GM19467 (cell line): ENCODE results near the gene NELL1.
"Not testable (repeated sequence)": the region's sequence is repeated elsewhere in the genome, so short reads cannot be mapped to it uniquely, and the experiment has no call there.

Source experiments
- ATAC-seq: cut with Tn5 transposase; IDR thresholded peaks from one replicate; pipeline ENCODE4 v1.9.1; 2021; ENCODE audit warnings: mild to moderate bottlenecking, moderate library complexity; ENCODE audit not compliant: unreplicated experiment

The NELL1 gene

GRCh38 chr11:21174781-21175180 is 505.4 kb downstream of the NELL1 start:
- no peak for ATAC-seq

- ATAC-seq: no peak
Measured at GRCh38 chr11:21177379-21177778, 508.0 kb downstream of the NELL1 start.

- no peak for ATAC-seq
Measured at GRCh38 chr11:21179770-21180169, 510.4 kb downstream of the NELL1 start.

- no peak for ATAC-seq
Measured at GRCh38 chr11:21180182-21180581, 510.8 kb downstream of the NELL1 start.

GRCh38 chr11:21185959-21186358 is 516.6 kb downstream of the NELL1 start:
- no peak for ATAC-seq

GRCh38 chr11:21190181-21190580 is 520.8 kb downstream of the NELL1 start:
- ATAC-seq: no peak

GRCh38 chr11:21195995-21196394 is 526.6 kb downstream of the NELL1 start:
- no peak for ATAC-seq

- ATAC-seq: no peak
Measured at GRCh38 chr11:21198498-21198897, 529.1 kb downstream of the NELL1 start.

- ATAC-seq: no peak
Measured at GRCh38 chr11:21205205-21205604, 535.8 kb downstream of the NELL1 start.

- ATAC-seq: no peak
Measured at GRCh38 chr11:21225860-21226259, 556.5 kb downstream of the NELL1 start.

- no peak for ATAC-seq
Measured at GRCh38 chr11:21229224-21229623, 559.8 kb downstream of the NELL1 start.

GRCh38 chr11:21250196-21250595 is 580.8 kb downstream of the NELL1 start:
- no peak for ATAC-seq

GRCh38 chr11:21254055-21254454 is 584.7 kb downstream of the NELL1 start:
- no peak for ATAC-seq

GRCh38 chr11:21254790-21255189 is 585.4 kb downstream of the NELL1 start:
- no peak for ATAC-seq

GRCh38 chr11:21257461-21257860 is 588.1 kb downstream of the NELL1 start:
- ATAC-seq: no peak

- no peak for ATAC-seq
Measured at GRCh38 chr11:21258414-21258813, 589.0 kb downstream of the NELL1 start.

GRCh38 chr11:21260101-21260500 is 590.7 kb downstream of the NELL1 start:
- no peak for ATAC-seq

- no peak for ATAC-seq
Measured at GRCh38 chr11:21262992-21263391, 593.6 kb downstream of the NELL1 start.

- ATAC-seq: no peak
Measured at GRCh38 chr11:21264125-21264524, 594.7 kb downstream of the NELL1 start.

GRCh38 chr11:21268036-21268435 is 598.6 kb downstream of the NELL1 start:
- ATAC-seq: no peak

- not testable (repeated sequence) for ATAC-seq
Measured at GRCh38 chr11:21272139-21272538, 602.8 kb downstream of the NELL1 start.

- ATAC-seq: no peak
Measured at GRCh38 chr11:21278840-21279239, 609.5 kb downstream of the NELL1 start.

- no peak for ATAC-seq
Measured at GRCh38 chr11:21285104-21285503, 615.7 kb downstream of the NELL1 start.

GRCh38 chr11:21289686-21290085 is 620.3 kb downstream of the NELL1 start:
- ATAC-seq: no peak
